IPS-NIHi11 (cell line): ENCODE data around the gene SERPINA5.

ENCODE experiments used
- DNase-seq: peaks from one replicate; pipeline ENCODE4 v3.0.0; 2012; ENCODE audit warnings: mixed read lengths, low spot score

SERPINA5 gene

GRCh38 chr14:94550041-94550440, 31.2 kb upstream of the SERPINA5 start:
- DNase-seq, result no peak

GRCh38 chr14:94555991-94556390, 25.2 kb upstream of the SERPINA5 start:
- DNase-seq, result no peak

GRCh38 chr14:94557327-94557726, 23.9 kb upstream of the SERPINA5 start:
- no peak for DNase-seq

GRCh38 chr14:94558842-94559241, 22.4 kb upstream of the SERPINA5 start:
- DNase-seq, result no peak

- DNase-seq, result no peak
These were observed 21.5 kb upstream of the SERPINA5 start for GRCh38 chr14:94559638-94560290.

- DNase-seq, result no peak
These were observed 20.9 kb upstream of the SERPINA5 start for GRCh38 chr14:94560291-94560665.

GRCh38 chr14:94560751-94561655, 20.2 kb upstream of the SERPINA5 start, which contains the start of gene SERPINA4:
Gene SERPINA4, plus strand, starts transcription at chr14:94561442. Its CDS starts 2,041 bp downstream, at chr14:94563483.
- no peak for DNase-seq

- DNase-seq, result no peak
These were observed 19.6 kb upstream of the SERPINA5 start for GRCh38 chr14:94561656-94562010.

- DNase-seq, result no peak
These were observed 19.2 kb upstream of the SERPINA5 start for GRCh38 chr14:94562022-94562421.

- no peak for DNase-seq
These were observed 18.0 kb upstream of the SERPINA5 start for GRCh38 chr14:94562941-94563883.

GRCh38 chr14:94564381-94564780, 16.8 kb upstream of the SERPINA5 start:
- DNase-seq, result no peak

GRCh38 chr14:94568186-94568585, 13.0 kb upstream of the SERPINA5 start:
- no peak for DNase-seq

GRCh38 chr14:94569381-94570001, 11.7 kb upstream of the SERPINA5 start:
- no peak for DNase-seq

- no peak for DNase-seq
These were observed 11.2 kb upstream of the SERPINA5 start for GRCh38 chr14:94570002-94570400.

GRCh38 chr14:94570440-94570839, 10.8 kb upstream of the SERPINA5 start:
- no peak for DNase-seq

GRCh38 chr14:94571395-94571794, 9.8 kb upstream of the SERPINA5 start:
- no peak for DNase-seq

GRCh38 chr14:94571950-94572349, 9.3 kb upstream of the SERPINA5 start:
- no peak for DNase-seq

GRCh38 chr14:94572637-94573303, 8.5 kb upstream of the SERPINA5 start:
- DNase-seq, result no peak

- no peak for DNase-seq
These were observed 7.5 kb upstream of the SERPINA5 start for GRCh38 chr14:94573475-94574277.

- no peak for DNase-seq
These were observed 6.9 kb upstream of the SERPINA5 start for GRCh38 chr14:94574336-94574735.
